OCI-LY7 (cell line): ENCODE results near the gene IGIP. TPM values are rescaled to one million over a fixed set of nuclear protein-coding genes. Genes with fewer than 3 reads are reported as not detected.

ENCODE experiments used
- BruUV-seq: library from RNA; stranded (reverse); fragments of 400-500 nt; replicated peaks from 2 replicates; lab custom pipeline; 2021; lab: Mats Ljungman, UMichigan
- CTCF ChIA-PET: fragments of 300-600 bp; sonication (Branson Sonifier 250); formaldehyde crosslinking; loops from one replicate; lab custom pipeline; 2022; ENCODE audit warnings: antibody characterized with exemption; ENCODE audit not compliant: unreplicated experiment; lab: Charles Lee
- POLR2A ChIA-PET: fragments of 300-600 bp; sonication (Branson Sonifier 250); formaldehyde crosslinking; loops from one replicate; lab custom pipeline; 2022; ENCODE audit warnings: antibody characterized with exemption; lab: Charles Lee
- DNase-seq: peaks from one replicate; pipeline ENCODE4 v3.0.0-alpha.2; 2015; ENCODE audit warnings: low spot score
- H2AFZ ChIP-seq: fragments of 200-600 bp; sonication (generic), shearing (Covaris generic); 2 replicates; pipeline ENCODE4 v1.6.1; 2014; ENCODE audit warnings: mild to moderate bottlenecking, antibody characterized with exemption, low read length, moderate library complexity
- H3K27ac ChIP-seq: fragments of 200-600 bp; sonication (generic); 2 replicates; pipeline ENCODE4 v1.5.1; 2014; ENCODE audit warnings: mixed run types, low read depth, mild to moderate bottlenecking, moderate library complexity, low read length, inconsistent platforms; ENCODE audit not compliant: poor library complexity, severe bottlenecking
- H3K36me3 ChIP-seq: fragments of 200-600 bp; sonication (generic); 2 replicates; pipeline ENCODE4 v1.6.1; 2014; ENCODE audit warnings: mild to moderate bottlenecking, antibody characterized with exemption, low read length, moderate library complexity, mixed read lengths; ENCODE audit not compliant: insufficient read depth
- H3K4me1 ChIP-seq: fragments of 200-600 bp; sonication (generic); 2 replicates; pipeline ENCODE4 v1.5.1; 2014; ENCODE audit warnings: mild to moderate bottlenecking, low read length; ENCODE audit not compliant: insufficient read depth, poor library complexity, severe bottlenecking
- H3K4me2 ChIP-seq: fragments of 200-600 bp; sonication (generic); 2 replicates; pipeline ENCODE4 v1.6.1; 2014; ENCODE audit warnings: mild to moderate bottlenecking, low read length
- H3K4me3 ChIP-seq: fragments of 200-600 bp; sonication (generic); 2 replicates; pipeline ENCODE4 v1.5.1; 2014; ENCODE audit warnings: mild to moderate bottlenecking, low read depth, low read length; ENCODE audit not compliant: poor library complexity, severe bottlenecking
- H3K79me2 ChIP-seq: fragments of 200-600 bp; sonication (generic); 2 replicates; pipeline ENCODE4 v1.6.1; 2016; ENCODE audit warnings: low read depth, mild to moderate bottlenecking, low read length, moderate library complexity, mixed read lengths; ENCODE audit not compliant: insufficient read depth
- H3K9me2 ChIP-seq: fragments of 200-600 bp; sonication (generic); 2 replicates; pipeline ENCODE4 v1.6.1; 2016; ENCODE audit warnings: mild to moderate bottlenecking, low read length, mixed read lengths; ENCODE audit not compliant: insufficient read depth
- H3K9me3 ChIP-seq: fragments of 200-600 bp; sonication (generic); 2 replicates; pipeline ENCODE4 v1.6.1; 2014; ENCODE audit warnings: mild to moderate bottlenecking, mixed run types, low read length, mixed read lengths
- H4K20me1 ChIP-seq: fragments of 200-600 bp; sonication (generic); 2 replicates; pipeline ENCODE4 v1.6.1; 2014; ENCODE audit warnings: mild to moderate bottlenecking, antibody characterized with exemption, low read length, moderate library complexity, mixed read lengths; ENCODE audit not compliant: insufficient read depth
- EZH2phosphoT487 ChIP-seq: fragments of 200-600 bp; sonication (generic); IDR thresholded peaks from 2 replicates; pipeline ENCODE4 v1.6.1; 2018; ENCODE audit warnings: low read depth, borderline replicate concordance, mild to moderate bottlenecking, mixed run types, antibody characterized with exemption, low read length, moderate library complexity, mixed read lengths
- intact Hi-C: fragments of 100-400 bp; cut with micrococcal nuclease; formaldehyde crosslinking; loops from one replicate; pipeline ENCODE4 v1.10.0; 2022; ENCODE audit not compliant: unreplicated experiment
- total RNA-seq, 2 experiments: library from RNA; depleted of rRNA in 1 of 2; stranded (reverse); fragments of >200 nt in 1 of 2; shearing (Covaris generic) in 1 of 2; gene quantifications; 2 replicates each; pipeline ENCODE4 v1.2.3, GENCODE V29; 2014 to 2022
- TF ChIP-seq, protein P1 (sequence below): fragments of 200-600 bp; sonication (generic); conservative IDR thresholded peaks from 2 replicates; pipeline ENCODE4 v1.5.1; 2014; ENCODE audit warnings: mild to moderate bottlenecking, antibody characterized with exemption, low read length, moderate library complexity, mixed read lengths

The IGIP gene
- total RNA-seq, 2 experiments from 2014 or later, result 3.3 to 4.9 TPM

DNA sequence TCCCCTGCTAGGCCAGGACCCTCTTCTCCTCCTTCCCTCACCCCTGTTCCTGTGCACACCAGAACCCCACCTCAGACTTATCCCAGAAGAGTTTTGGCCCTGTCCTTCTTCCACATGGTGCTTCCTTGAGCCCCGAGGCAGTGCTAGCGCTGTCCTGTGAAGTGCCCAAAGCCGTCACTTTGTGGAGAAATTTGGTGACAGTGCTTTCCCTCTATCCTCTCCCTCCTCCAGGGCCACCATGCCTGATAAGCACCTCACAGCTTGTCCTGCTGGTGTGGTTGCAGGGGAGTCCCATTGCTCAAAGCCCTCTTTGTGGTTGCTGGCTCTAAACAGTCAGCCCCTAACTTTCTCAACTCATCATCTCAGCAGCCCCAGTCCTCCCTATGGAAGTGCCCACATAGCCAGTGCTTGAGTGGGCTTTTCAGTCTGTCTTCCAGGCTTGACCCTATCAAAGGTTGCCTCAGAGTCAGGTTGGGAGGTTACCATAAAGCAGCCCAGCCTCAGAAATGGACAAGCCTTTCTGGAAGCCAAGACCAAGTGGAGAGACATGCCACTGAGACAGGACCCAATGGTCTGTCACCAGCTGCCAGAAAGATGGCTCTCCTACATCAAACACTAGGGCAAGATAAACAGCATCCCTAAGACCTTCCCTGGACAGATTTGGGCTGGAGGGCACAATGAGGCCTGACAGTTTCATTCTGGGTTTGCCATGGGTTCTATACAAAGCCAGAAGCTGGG, 18.0 kb downstream of the IGIP start:
- POLR2A ChIA-PET, result no interaction called here
- Histone ChIP-seq H4K20me1 (no peaks in the 10 kb centered on the region), H3K79me2 (no peaks in the 10 kb centered on the region), H3K4me2 (no peak overlapping the region), H2AFZ (no peak overlapping the region), H3K9me3 (no peaks in the 10 kb centered on the region), H3K9me2 (no peaks in the 10 kb centered on the region), H3K4me1 (no peaks in the 10 kb centered on the region), H3K36me3 (no peaks in the 10 kb centered on the region), H3K4me3 (no peak overlapping the region), H3K27ac (no peak overlapping the region)
- DNase-seq, result no peak
- no peak for TF ChIP-seq EZH2phosphoT487
- TF ChIP-seq, protein P1, sequence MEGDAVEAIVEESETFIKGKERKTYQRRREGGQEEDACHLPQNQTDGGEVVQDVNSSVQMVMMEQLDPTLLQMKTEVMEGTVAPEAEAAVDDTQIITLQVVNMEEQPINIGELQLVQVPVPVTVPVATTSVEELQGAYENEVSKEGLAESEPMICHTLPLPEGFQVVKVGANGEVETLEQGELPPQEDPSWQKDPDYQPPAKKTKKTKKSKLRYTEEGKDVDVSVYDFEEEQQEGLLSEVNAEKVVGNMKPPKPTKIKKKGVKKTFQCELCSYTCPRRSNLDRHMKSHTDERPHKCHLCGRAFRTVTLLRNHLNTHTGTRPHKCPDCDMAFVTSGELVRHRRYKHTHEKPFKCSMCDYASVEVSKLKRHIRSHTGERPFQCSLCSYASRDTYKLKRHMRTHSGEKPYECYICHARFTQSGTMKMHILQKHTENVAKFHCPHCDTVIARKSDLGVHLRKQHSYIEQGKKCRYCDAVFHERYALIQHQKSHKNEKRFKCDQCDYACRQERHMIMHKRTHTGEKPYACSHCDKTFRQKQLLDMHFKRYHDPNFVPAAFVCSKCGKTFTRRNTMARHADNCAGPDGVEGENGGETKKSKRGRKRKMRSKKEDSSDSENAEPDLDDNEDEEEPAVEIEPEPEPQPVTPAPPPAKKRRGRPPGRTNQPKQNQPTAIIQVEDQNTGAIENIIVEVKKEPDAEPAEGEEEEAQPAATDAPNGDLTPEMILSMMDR, result no peak
- no TSS peak for BruUV-seq
- CTCF ChIA-PET, result interaction anchor here (0.6 to 1.1 kb wide), 3 partner anchors 8 to 30 kb away, joined by 3 read pairs; no protein-coding TSS in a partner anchor
- intact Hi-C loops, result loop anchor here (1.0 kb wide), 1 partner anchor 70 kb away; no protein-coding TSS in a partner anchor

DNA sequence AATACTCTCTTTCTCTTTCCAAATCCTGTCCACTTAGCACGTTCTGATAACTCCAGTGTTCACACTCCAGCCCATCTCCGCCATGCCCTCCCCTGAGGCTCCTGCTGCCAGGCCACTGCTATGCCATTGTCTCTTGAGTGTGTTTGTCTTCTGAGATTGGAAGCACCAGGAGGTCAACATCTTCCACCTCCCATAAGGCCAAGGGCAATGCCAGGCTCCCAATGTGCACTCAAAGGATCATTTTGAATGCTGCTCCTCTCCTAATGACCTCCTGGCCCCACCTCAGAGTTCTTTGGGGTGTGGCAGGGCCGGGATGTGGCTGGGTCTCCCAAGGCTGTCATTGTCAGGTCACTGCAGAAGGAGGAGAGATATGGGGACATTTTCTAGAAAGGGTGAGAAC, 19.5 kb downstream of the IGIP start:
- Histone ChIP-seq H3K27ac (no peak overlapping the region), H3K4me1 (no peaks in the 10 kb centered on the region), H3K36me3 (no peaks in the 10 kb centered on the region), H3K4me2 (no peak overlapping the region), H3K9me3 (no peaks in the 10 kb centered on the region), H3K4me3 (no peak overlapping the region), H4K20me1 (no peaks in the 10 kb centered on the region), H3K79me2 (no peaks in the 10 kb centered on the region), H2AFZ (no peak overlapping the region), H3K9me2 (no peaks in the 10 kb centered on the region)
- intact Hi-C loops, result no loop called here
- POLR2A ChIA-PET, result no interaction called here
- no TSS peak for BruUV-seq
- CTCF ChIA-PET, result no interaction called here
- no peak for DNase-seq
- TF ChIP-seq EZH2phosphoT487, result no peak
- TF ChIP-seq, protein P1, result no peak
